Lower lobe of right lung (tissue), 2 donors: Measurements from ENCODE around the gene RPS6KB2. TPM values are rescaled to one million over a fixed set of nuclear protein-coding genes. Genes with fewer than 3 reads are reported as not detected.

Source experiments
- ATAC-seq, 2 donors: fragments of 200-7000 bp; cut with Tn5 transposase; one replicate each; pipeline ENCODE4 v1.9.1; 2020 to 2022; ENCODE audit warnings: mild to moderate bottlenecking in 2 of 2, moderate library complexity in 2 of 2
- DNase-seq: peaks from one replicate; pipeline ENCODE4 v3.0.0-alpha.2; 2020
- H3K27ac ChIP-seq: fragments of 200-600 bp; one replicate; pipeline ENCODE4 v1.8.0; 2022
- H3K27me3 ChIP-seq: fragments of 200-600 bp; one replicate; pipeline ENCODE4 v1.8.0; 2022; ENCODE audit warnings: low read depth
- H3K36me3 ChIP-seq: fragments of 200-600 bp; one replicate; pipeline ENCODE4 v1.8.0; 2022; ENCODE audit warnings: mild to moderate bottlenecking
- H3K4me1 ChIP-seq: fragments of 200-600 bp; one replicate; pipeline ENCODE4 v1.8.0; 2022
- H3K4me3 ChIP-seq: fragments of 200-600 bp; one replicate; pipeline ENCODE4 v1.8.0; 2022; ENCODE audit warnings: mild to moderate bottlenecking
- H3K9me3 ChIP-seq: fragments of 200-600 bp; one replicate; pipeline ENCODE4 v1.8.0; 2022
- intact Hi-C: fragments of 100-400 bp; cut with DNase I; formaldehyde crosslinking; loops from one replicate; pipeline ENCODE4 v1.11.0; 2022
- total RNA-seq: library from RNA; stranded (reverse); fragmentation: NEBNext Ultra II Directional; extraction: Animal tissue kit (Norgen Biotek cat#: 25700); gene quantifications from one replicate; pipeline ENCODE4 v1.2.1, GENCODE V29; 2021
- TF ChIP-seq, protein P1 (sequence below): fragments of 200-600 bp; IDR thresholded peaks from one replicate; pipeline ENCODE4 v1.8.0; 2022; ENCODE audit warnings: antibody characterized with exemption, mild to moderate bottlenecking
- donor health status: DM: no; HTN: yes; CAD: no; lungs with severe emphysema.

The RPS6KB2 gene
- total RNA-seq, 1 donor from 2014 or later: 42.1 TPM

- DNase-seq (no peak), ATAC-seq (no peak)
- peaks cover 12% of the 10 kb centered on the region for H3K4me1 ChIP-seq
- no peak overlapping the region for H3K4me3 ChIP-seq
- no peaks in the 10 kb centered on the region for H3K9me3 ChIP-seq
- H3K27me3 ChIP-seq: no peaks in the 10 kb centered on the region
- H3K27ac ChIP-seq: no peak overlapping the region
- H3K36me3 ChIP-seq: no peaks in the 10 kb centered on the region
- intact Hi-C loops: no loop called here
- TF ChIP-seq, protein P1, sequence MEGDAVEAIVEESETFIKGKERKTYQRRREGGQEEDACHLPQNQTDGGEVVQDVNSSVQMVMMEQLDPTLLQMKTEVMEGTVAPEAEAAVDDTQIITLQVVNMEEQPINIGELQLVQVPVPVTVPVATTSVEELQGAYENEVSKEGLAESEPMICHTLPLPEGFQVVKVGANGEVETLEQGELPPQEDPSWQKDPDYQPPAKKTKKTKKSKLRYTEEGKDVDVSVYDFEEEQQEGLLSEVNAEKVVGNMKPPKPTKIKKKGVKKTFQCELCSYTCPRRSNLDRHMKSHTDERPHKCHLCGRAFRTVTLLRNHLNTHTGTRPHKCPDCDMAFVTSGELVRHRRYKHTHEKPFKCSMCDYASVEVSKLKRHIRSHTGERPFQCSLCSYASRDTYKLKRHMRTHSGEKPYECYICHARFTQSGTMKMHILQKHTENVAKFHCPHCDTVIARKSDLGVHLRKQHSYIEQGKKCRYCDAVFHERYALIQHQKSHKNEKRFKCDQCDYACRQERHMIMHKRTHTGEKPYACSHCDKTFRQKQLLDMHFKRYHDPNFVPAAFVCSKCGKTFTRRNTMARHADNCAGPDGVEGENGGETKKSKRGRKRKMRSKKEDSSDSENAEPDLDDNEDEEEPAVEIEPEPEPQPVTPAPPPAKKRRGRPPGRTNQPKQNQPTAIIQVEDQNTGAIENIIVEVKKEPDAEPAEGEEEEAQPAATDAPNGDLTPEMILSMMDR: no peak
Observed at GRCh38 chr11:67450796-67451657, 22.7 kb downstream of the RPS6KB2 start.

DNA sequence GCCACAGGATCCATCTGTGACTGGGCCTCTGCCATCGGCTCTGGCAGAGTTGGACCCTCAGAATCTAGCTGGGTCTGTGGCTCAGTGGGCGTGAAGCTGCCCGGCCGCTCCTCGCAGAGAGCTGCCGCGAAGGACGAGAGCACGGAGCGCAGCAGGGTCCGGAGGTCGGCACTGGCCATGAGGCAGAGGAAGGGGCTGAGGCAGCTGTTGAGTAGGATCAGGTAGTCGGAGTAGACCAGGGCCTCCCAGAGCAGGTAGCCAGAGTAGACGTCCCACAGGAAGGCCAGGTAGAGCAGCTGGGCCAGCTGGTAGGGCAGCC lies 23.3 kb downstream of the RPS6KB2 start:
- H3K4me1 ChIP-seq: peaks cover 12% of the 10 kb centered on the region
- peak overlapping the region; percentile 67 for H3K27ac ChIP-seq
- no peaks in the 10 kb centered on the region for H3K9me3 ChIP-seq
- no peaks in the 10 kb centered on the region for H3K36me3 ChIP-seq
- H3K27me3 ChIP-seq: no peaks in the 10 kb centered on the region
- intact Hi-C loops: no loop called here
- TF ChIP-seq, protein P1: no peak
- no peak overlapping the region for H3K4me3 ChIP-seq
- ATAC-seq (no peak), DNase-seq (no peak)

DNA sequence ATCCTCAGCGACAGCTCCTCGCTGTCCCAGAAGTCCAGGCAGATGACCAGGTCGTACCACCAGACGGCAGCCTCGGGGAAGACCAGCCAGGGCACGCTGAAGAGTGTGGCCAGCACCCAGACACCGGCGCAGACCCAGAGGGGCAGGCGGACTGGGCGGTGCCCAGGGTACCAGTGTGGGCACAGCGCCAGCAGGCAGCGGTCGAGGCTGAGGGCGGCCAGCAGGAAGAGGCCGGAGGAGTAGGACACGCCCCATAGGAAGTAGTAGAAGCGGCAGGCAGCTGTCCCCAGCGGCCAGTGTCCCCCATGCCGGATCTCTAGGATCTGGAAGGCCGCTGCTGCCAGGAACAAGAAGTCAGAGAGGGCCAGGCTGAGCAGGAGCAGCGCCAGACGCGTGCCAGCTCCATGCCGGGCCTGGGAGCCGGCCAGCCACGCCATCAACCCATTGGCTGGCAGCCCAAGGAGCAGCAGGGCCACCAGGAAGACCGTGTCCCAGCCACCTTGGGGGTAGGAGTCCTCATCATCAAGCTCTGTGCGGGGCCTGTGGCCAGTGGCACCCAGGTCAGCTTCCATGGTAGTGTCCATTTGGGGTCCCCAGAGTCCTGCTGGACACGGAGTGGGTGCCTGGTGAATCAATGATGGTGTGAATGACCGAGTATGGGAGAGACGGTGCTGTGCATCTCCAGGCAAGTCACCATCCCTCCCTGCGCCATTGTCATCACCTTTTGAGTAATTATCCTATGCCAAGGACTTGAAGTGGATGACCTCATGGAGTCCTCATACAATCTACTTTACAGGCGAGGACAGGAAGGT lies 24.1 kb downstream of the RPS6KB2 start, which contains the start of gene GPR152:
Gene GPR152, minus strand, starts transcription at position 589 of the 812 bp plus-strand sequence. Its CDS starts 5 bp downstream, at position 584.
- TF ChIP-seq, protein P1: peak; percentile 24
- Histone ChIP-seq H3K36me3 (no peaks in the 10 kb centered on the region), H3K27me3 (no peaks in the 10 kb centered on the region), H3K4me3 (peak within 1 kb of the TSS; percentile 44), H3K9me3 (no peaks in the 10 kb centered on the region), H3K27ac (peak within 1 kb of the TSS; percentile 67), H3K4me1 (peaks cover 12% of the 10 kb centered on the region)
- no peak for DNase-seq
- ATAC-seq: peak; percentile 55 to 65
- intact Hi-C loops: no loop called here

DNA sequence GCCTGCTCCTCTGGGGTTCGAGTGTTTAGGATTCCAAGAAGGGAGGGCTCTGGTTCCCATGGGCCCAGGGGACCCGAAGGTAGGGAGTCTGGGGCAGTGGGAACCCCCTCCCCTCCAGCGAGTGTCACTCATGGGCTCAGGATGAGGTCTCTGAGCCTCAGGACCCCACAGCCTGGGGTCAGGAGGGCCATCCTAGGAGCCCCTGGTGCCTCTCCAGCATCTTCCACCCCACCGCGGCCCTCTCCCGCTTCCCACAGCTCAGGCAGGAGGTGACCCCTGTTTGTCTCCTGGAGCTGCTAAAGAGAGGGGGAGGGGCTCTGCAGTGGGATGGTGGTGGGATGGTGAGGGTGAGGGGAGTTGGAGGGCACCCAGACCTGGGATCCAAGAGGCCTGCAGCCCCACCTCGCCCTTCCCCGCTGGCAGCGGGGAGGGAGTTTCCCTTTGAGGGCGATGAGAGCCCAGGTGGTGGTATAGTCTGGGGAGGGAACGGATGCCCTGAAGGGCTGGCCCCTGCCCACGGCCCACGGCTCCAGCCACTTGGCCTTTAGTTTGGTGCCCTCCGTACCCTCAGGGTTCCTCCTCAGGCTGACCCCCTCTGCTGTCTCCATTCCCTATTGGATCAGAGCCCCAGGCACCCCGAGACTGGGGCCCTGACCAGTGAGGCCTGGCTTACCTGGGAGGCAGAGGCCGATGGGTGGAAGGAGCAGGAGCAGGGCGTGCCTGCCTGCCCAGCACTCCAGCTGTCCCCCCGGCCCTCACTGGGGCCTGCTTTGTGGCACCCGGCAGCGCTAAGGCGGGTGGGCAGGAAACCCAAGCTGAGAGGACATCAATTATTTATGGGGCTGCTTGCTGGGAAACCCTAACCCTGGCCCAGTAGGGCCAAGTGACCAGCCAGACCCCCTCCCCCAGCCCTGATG lies 25.8 kb downstream of the RPS6KB2 start:
- TF ChIP-seq, protein P1: no peak
- no peak overlapping the region for H3K27ac ChIP-seq
- no peaks in the 10 kb centered on the region for H3K36me3 ChIP-seq
- H3K27me3 ChIP-seq: no peaks in the 10 kb centered on the region
- intact Hi-C loops: no loop called here
- no peak overlapping the region for H3K4me3 ChIP-seq
- peaks cover 12% of the 10 kb centered on the region for H3K4me1 ChIP-seq
- H3K9me3 ChIP-seq: no peaks in the 10 kb centered on the region
- ATAC-seq (no peak), DNase-seq (no peak)

- intact Hi-C loops: no loop called here
- Histone ChIP-seq H3K4me3 (no peak within 1 kb of the TSS), H3K9me3 (no peaks in the 10 kb centered on the region), H3K4me1 (peaks cover 10% of the 10 kb centered on the region), H3K27ac (no peak within 1 kb of the TSS), H3K36me3 (no peaks in the 10 kb centered on the region), H3K27me3 (no peaks in the 10 kb centered on the region)
- TF ChIP-seq, protein P1: no peak
- ATAC-seq (no peak), DNase-seq (no peak)
Observed at GRCh38 chr11:67455054-67455453, 26.8 kb downstream of the RPS6KB2 start, which contains the start of gene CABP4. Gene CABP4, plus strand, starts transcription at chr11:67455354. Its CDS starts 70 bp downstream, at chr11:67455424.
